Measurements from ENCODE around the gene AGMO.
"Not testable (repeated sequence)": the region's sequence is repeated elsewhere in the genome, so short reads cannot be mapped to it uniquely, and the experiment has no call there.

Gene AGMO

GRCh38 chr7:15559416-15559928, 2.3 kb downstream of the AGMO start:
- no peak for DNase-seq (ENCODE audit: low spot score)

- DNase-seq (ENCODE audit: low spot score) = no peak
Measured at GRCh38 chr7:15558756-15559155, 3.1 kb downstream of the AGMO start.

- DNase-seq (ENCODE audit: low spot score) = no peak
Measured at GRCh38 chr7:15557686-15558085, 4.1 kb downstream of the AGMO start.

- DNase-seq (ENCODE audit: low spot score) = peak; percentile 35
Measured at GRCh38 chr7:15557186-15557585, 4.6 kb downstream of the AGMO start.

- DNase-seq (ENCODE audit: low spot score) = no peak
Measured at GRCh38 chr7:15556339-15557105, 5.3 kb downstream of the AGMO start.

- no peak for DNase-seq (ENCODE audit: low spot score)
Measured at GRCh38 chr7:15555381-15555859, 6.4 kb downstream of the AGMO start.

- DNase-seq (ENCODE audit: low spot score) = no peak
Measured at GRCh38 chr7:15554744-15555143, 7.1 kb downstream of the AGMO start.

- no peak for DNase-seq (ENCODE audit: low spot score)
Measured at GRCh38 chr7:15554081-15554480, 7.7 kb downstream of the AGMO start.

- DNase-seq (ENCODE audit: low spot score) = not testable (repeated sequence)
Measured at GRCh38 chr7:15547320-15547719, 14.5 kb downstream of the AGMO start.

- no peak for DNase-seq (ENCODE audit: low spot score)
Measured at GRCh38 chr7:15546272-15546792, 15.5 kb downstream of the AGMO start.

- no peak for DNase-seq (ENCODE audit: low spot score)
Measured at GRCh38 chr7:15544050-15544449, 17.8 kb downstream of the AGMO start.

GRCh38 chr7:15543256-15543655, 18.6 kb downstream of the AGMO start:
- DNase-seq (ENCODE audit: low spot score) = no peak

GRCh38 chr7:15527648-15528047, 34.2 kb downstream of the AGMO start:
- no peak for DNase-seq (ENCODE audit: low spot score)

GRCh38 chr7:15525652-15526263, 36.1 kb downstream of the AGMO start:
- DNase-seq (ENCODE audit: low spot score) = no peak

- DNase-seq (ENCODE audit: low spot score) = no peak
Measured at GRCh38 chr7:15524077-15524476, 37.7 kb downstream of the AGMO start.

GRCh38 chr7:15517865-15518264, 44.0 kb downstream of the AGMO start:
- DNase-seq (ENCODE audit: low spot score) = not testable (repeated sequence)

- DNase-seq (ENCODE audit: low spot score) = no peak
Measured at GRCh38 chr7:15515252-15515651, 46.6 kb downstream of the AGMO start.

GRCh38 chr7:15508258-15508657, 53.6 kb downstream of the AGMO start:
- DNase-seq (ENCODE audit: low spot score) = no peak

GRCh38 chr7:15507708-15508107, 54.1 kb downstream of the AGMO start:
- no peak for DNase-seq (ENCODE audit: low spot score)

- no peak for DNase-seq (ENCODE audit: low spot score)
Measured at GRCh38 chr7:15507171-15507570, 54.6 kb downstream of the AGMO start.

GRCh38 chr7:15505761-15506160, 56.1 kb downstream of the AGMO start:
- no peak for DNase-seq (ENCODE audit: low spot score)

- no peak for DNase-seq (ENCODE audit: low spot score)
Measured at GRCh38 chr7:15504351-15504750, 57.5 kb downstream of the AGMO start.

GRCh38 chr7:15503603-15504290, 58.1 kb downstream of the AGMO start:
- no peak for DNase-seq (ENCODE audit: low spot score)
